ENCODE results near the gene CES3. TPM values are rescaled to one million over a fixed set of nuclear protein-coding genes. Genes with fewer than 3 reads are reported as not detected.
A peak's percentile ranks its signal among the peaks of the same experiment; 100 is the strongest.
"Not testable (repeated sequence)": the region's sequence is repeated elsewhere in the genome, so short reads cannot be mapped to it uniquely, and the experiment has no call there.

CES3 gene
- total RNA-seq, 1 experiment from 2014 or later = 3.7 TPM

DNA sequence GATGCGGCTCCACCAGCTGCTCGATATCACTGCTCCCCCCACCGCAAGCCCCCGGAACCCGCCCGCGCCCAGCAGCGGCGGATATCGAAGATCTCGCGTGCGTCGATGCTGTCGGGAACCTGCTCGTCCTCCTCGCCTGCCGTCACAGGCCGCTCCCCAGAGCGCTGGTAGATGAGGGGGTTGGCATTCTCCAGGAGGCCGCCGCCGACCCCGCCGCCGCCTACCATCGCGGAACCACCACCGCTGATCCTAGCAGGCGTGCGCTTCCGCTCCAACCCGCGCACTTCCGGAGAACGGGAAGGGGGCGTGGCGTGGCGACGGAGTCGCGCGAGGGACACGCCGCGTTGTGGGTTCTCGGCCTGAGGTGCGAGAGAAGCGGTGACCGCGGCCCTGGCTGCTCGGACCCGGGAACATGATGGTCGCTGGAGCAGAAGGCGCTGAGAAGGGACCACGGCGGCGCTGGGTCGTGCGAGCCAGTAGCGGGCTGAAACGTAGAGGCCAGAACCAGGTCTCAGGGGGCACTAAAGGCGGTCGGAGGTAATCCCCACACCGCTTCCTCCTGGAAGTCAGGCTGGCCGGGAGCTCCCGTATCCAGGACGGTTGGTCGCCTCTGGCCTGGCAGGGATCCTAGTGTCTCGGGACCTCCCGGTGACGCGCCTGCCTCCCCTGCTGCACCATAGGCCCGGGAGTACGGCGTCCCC lies 26.8 kb upstream of the CES3 start, which contains the start of gene CIAO2B:
Gene CIAO2B, minus strand, starts transcription at position 265 of the 701 bp plus-strand sequence. Its CDS starts 38 bp downstream, at position 227.
- DNase-seq = peak; percentile 74
- no peaks in the 10 kb centered on the region for H3K9me3 ChIP-seq (ENCODE audit: control insufficient read depth, low read depth, low read length)
- no peak within 1 kb of the TSS for H2BK20ac ChIP-seq (ENCODE audit: low read depth, low read length, poor library complexity, severe bottlenecking)
- H3K4me1 Mint-ChIP-seq = peaks cover 13 to 27% of the 10 kb centered on the region in 2 experiments
- no peaks in the 10 kb centered on the region for H4K20me1 ChIP-seq (ENCODE audit: control insufficient read depth, insufficient read depth, insufficient read length)
- peak within 1 kb of the TSS; percentile 18 to 95 (median 79); a peak in 4 of 7 replicates for H3K27ac Mint-ChIP-seq
- no peak within 1 kb of the TSS for H4K5ac ChIP-seq (ENCODE audit: insufficient read length, low read depth, low read length)
- H2BK12ac ChIP-seq (ENCODE audit: insufficient read length, low read depth, low read length) = no peak within 1 kb of the TSS
- H2AK5ac ChIP-seq (ENCODE audit: insufficient read length, low read length) = no peak within 1 kb of the TSS
- H3K56ac ChIP-seq (ENCODE audit: insufficient read length, low read depth, low read length) = no peak within 1 kb of the TSS
- H3K9me3 Mint-ChIP-seq = no peaks in the 10 kb centered on the region
- H3K4me1 ChIP-seq (ENCODE audit: insufficient read depth, low read length) = no peaks in the 10 kb centered on the region
- H3K4me2 ChIP-seq (ENCODE audit: insufficient read depth, insufficient read length, low read length) = peak within 1 kb of the TSS; percentile 95
- no CpG with 5 or more reads among the region's 76 CpGs for WGBS (ENCODE audit: extremely low coverage, insufficient read length, low lambda C conversion rate)
- no peak within 1 kb of the TSS for H3K4ac ChIP-seq (ENCODE audit: low read depth, low read length)
- no peak within 1 kb of the TSS for H3T11ph ChIP-seq (ENCODE audit: low read length)
- peaks cover 16% of the 10 kb centered on the region for H3K23me2 ChIP-seq (ENCODE audit: insufficient read length, low read depth, low read length, poor library complexity, severe bottlenecking)
- H3K27me3 Mint-ChIP-seq (ENCODE audit: low read depth) = no peaks in the 10 kb centered on the region
- peak within 1 kb of the TSS; percentile 82 for H3K14ac ChIP-seq (ENCODE audit: insufficient read depth, low read length)
- no peak within 1 kb of the TSS for H3K23ac ChIP-seq (ENCODE audit: insufficient read length, low read depth, low read length)
- H2BK15ac ChIP-seq (ENCODE audit: low read depth, low read length) = no peak within 1 kb of the TSS
- no peak within 1 kb of the TSS for H4K8ac ChIP-seq (replicated peaks; ENCODE audit: insufficient read length, low read depth, low read length)
- H3K79me1 ChIP-seq (ENCODE audit: insufficient read depth, low read depth, low read length, poor library complexity, severe bottlenecking) = no peaks in the 10 kb centered on the region
- no peaks in the 10 kb centered on the region for H3K79me2 ChIP-seq (ENCODE audit: insufficient read depth, low read length)
- peak within 1 kb of the TSS; percentile 96 to 97 for H3K4me3 Mint-ChIP-seq
- no peak within 1 kb of the TSS for H3K27ac ChIP-seq (ENCODE audit: insufficient read length, low read depth, low read length)
- H2BK5ac ChIP-seq (ENCODE audit: insufficient read length, low read length) = no peak within 1 kb of the TSS
- H2BK120ac ChIP-seq (ENCODE audit: low read depth, low read length, poor library complexity, severe bottlenecking) = no peak within 1 kb of the TSS
- H4K91ac ChIP-seq (ENCODE audit: insufficient read length, low read depth, low read length) = no peak within 1 kb of the TSS
- TF ChIP-seq, protein P1, sequence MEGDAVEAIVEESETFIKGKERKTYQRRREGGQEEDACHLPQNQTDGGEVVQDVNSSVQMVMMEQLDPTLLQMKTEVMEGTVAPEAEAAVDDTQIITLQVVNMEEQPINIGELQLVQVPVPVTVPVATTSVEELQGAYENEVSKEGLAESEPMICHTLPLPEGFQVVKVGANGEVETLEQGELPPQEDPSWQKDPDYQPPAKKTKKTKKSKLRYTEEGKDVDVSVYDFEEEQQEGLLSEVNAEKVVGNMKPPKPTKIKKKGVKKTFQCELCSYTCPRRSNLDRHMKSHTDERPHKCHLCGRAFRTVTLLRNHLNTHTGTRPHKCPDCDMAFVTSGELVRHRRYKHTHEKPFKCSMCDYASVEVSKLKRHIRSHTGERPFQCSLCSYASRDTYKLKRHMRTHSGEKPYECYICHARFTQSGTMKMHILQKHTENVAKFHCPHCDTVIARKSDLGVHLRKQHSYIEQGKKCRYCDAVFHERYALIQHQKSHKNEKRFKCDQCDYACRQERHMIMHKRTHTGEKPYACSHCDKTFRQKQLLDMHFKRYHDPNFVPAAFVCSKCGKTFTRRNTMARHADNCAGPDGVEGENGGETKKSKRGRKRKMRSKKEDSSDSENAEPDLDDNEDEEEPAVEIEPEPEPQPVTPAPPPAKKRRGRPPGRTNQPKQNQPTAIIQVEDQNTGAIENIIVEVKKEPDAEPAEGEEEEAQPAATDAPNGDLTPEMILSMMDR (conservative IDR thresholded peaks at IDR 0.05) = no peak
- H3K18ac ChIP-seq (ENCODE audit: insufficient read length, low read depth, low read length) = peak within 1 kb of the TSS; percentile 27
- peaks cover 5 to 24% (median 6%) of the 10 kb centered on the region in 3 experiments for H3K36me3 Mint-ChIP-seq (ENCODE audit: insufficient read depth in 1 of 3, low read depth in 3 of 3)
- peak within 1 kb of the TSS; percentile 66 for H3K9ac ChIP-seq (ENCODE audit: extremely low read depth, insufficient read length, low read length)
- H3K27me3 ChIP-seq (ENCODE audit: insufficient read depth, low read length) = no peaks in the 10 kb centered on the region
- H2AFZ ChIP-seq (ENCODE audit: low read length) = no peak within 1 kb of the TSS

DNA sequence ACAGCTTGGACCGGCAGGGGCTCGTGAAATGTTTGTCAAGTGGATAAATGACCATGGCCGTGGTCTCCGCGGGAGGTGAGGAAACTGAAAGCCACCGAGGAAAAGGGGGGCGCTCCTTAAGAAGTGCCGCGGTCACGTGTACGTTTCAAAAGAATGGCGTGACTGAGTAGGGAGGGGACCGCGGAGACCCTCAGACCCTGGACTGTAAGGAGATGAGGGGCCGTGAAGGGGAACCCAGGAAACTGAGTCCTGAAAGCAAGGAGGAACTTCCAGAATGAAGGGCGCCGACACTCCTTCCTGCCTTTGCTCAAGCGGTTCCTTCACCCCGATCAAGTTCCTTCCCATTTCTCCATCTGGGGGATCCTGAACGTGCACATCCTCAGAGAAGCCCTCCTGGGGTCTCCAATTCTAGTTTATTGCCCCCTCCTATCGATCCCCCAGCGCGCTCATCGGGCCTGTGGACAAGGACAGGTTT lies 26.2 kb upstream of the CES3 start:
- H2BK15ac ChIP-seq (ENCODE audit: low read depth, low read length); H2BK12ac ChIP-seq (ENCODE audit: insufficient read length, low read depth, low read length); H2AFZ ChIP-seq (ENCODE audit: low read length); H3K23ac ChIP-seq (ENCODE audit: insufficient read length, low read depth, low read length); H3K4ac ChIP-seq (ENCODE audit: low read depth, low read length); H3K56ac ChIP-seq (ENCODE audit: insufficient read length, low read depth, low read length); DNase-seq; H4K91ac ChIP-seq (ENCODE audit: insufficient read length, low read depth, low read length); H3K27ac ChIP-seq (ENCODE audit: insufficient read length, low read depth, low read length); H3K9me3 ChIP-seq (ENCODE audit: control insufficient read depth, low read depth, low read length); H2BK20ac ChIP-seq (ENCODE audit: low read depth, low read length, poor library complexity, severe bottlenecking); H2BK5ac ChIP-seq (ENCODE audit: insufficient read length, low read length); H4K8ac ChIP-seq (replicated peaks; ENCODE audit: insufficient read length, low read depth, low read length); H3K79me2 ChIP-seq (ENCODE audit: insufficient read depth, low read length); H2AK5ac ChIP-seq (ENCODE audit: insufficient read length, low read length); H3T11ph ChIP-seq (ENCODE audit: low read length); H2BK120ac ChIP-seq (ENCODE audit: low read depth, low read length, poor library complexity, severe bottlenecking); H4K5ac ChIP-seq (ENCODE audit: insufficient read length, low read depth, low read length); H3K9me3 Mint-ChIP-seq; H3K27me3 ChIP-seq (ENCODE audit: insufficient read depth, low read length); H3K4me1 ChIP-seq (ENCODE audit: insufficient read depth, low read length); H3K79me1 ChIP-seq (ENCODE audit: insufficient read depth, low read depth, low read length, poor library complexity, severe bottlenecking); H3K27me3 Mint-ChIP-seq (ENCODE audit: low read depth); H4K20me1 ChIP-seq (ENCODE audit: control insufficient read depth, insufficient read depth, insufficient read length): not testable (repeated sequence)
- Histone ChIP-seq H3K14ac (ENCODE audit: insufficient read depth, low read length) (peak overlapping the region; percentile 82), H3K9ac (ENCODE audit: extremely low read depth, insufficient read length, low read length) (peak overlapping the region; percentile 66), H3K4me2 (ENCODE audit: insufficient read depth, insufficient read length, low read length) (peak overlapping the region; percentile 95), H3K23me2 (ENCODE audit: insufficient read length, low read depth, low read length, poor library complexity, severe bottlenecking) (peaks cover 16% of the 10 kb centered on the region), H3K18ac (ENCODE audit: insufficient read length, low read depth, low read length) (peak overlapping the region; percentile 27)
- peak overlapping the region; percentile 96 to 97 for H3K4me3 Mint-ChIP-seq
- H3K36me3 Mint-ChIP-seq (ENCODE audit: insufficient read depth in 1 of 3, low read depth in 3 of 3) = peaks cover 7 to 27% (median 8%) of the 10 kb centered on the region in 3 experiments
- no CpG with 5 or more reads among the region's 24 CpGs for WGBS (ENCODE audit: extremely low coverage, insufficient read length, low lambda C conversion rate)
- peak overlapping the region in 1 of 3 experiments; percentile 85; a peak in 1 of 7 replicates for H3K27ac Mint-ChIP-seq
- H3K4me1 Mint-ChIP-seq = peaks cover 13 to 27% of the 10 kb centered on the region in 2 experiments

Measured in H9 (cell line).